ENCODE results near the gene FANCC. TPM values are rescaled to one million over a fixed set of nuclear protein-coding genes. Genes with fewer than 3 reads are reported as not detected.

Gene FANCC
- total and polyA plus RNA-seq, 2 of the 8 experiments (the other 6 are each of a cell fraction or from before 2014, with no cell fraction given): 7.8 to 15.2 TPM

GRCh38 chr9:95128177-95128524 is 189.4 kb downstream of the FANCC start:
- no peak for TF ChIP-seq GABPA (IDR thresholded peaks at IDR 0.05; ENCODE audit: borderline replicate concordance, insufficient read depth, low read length)
- no peak for TF ChIP-seq RNF2 (IDR thresholded peaks at IDR 0.05; ENCODE audit: borderline replicate concordance, low read depth, low read length, missing control alignments, poor library complexity, severe bottlenecking)
- no peak for TF ChIP-seq ASH2L (IDR thresholded peaks at IDR 0.05; ENCODE audit: low read length)
- no peak for TF ChIP-seq BACH1 (IDR thresholded peaks at IDR 0.05; ENCODE audit: low read length)
- no peak for TF ChIP-seq CHD2 (IDR thresholded peaks at IDR 0.05; ENCODE audit: low read length)
- 83% methylated on average over 4 of the region's 4 CpGs; no CpG with 5 or more reads in 1 of the 2 experiments for WGBS, 2 experiments (ENCODE audit: extremely low coverage in 1 of 2, insufficient coverage in 1 of 2, insufficient read length in 1 of 2, insufficient replicate concordance in 2 of 2, low coverage in 1 of 2, low lambda C conversion rate in 2 of 2, missing lambda C conversion rate in 1 of 2)
- Histone ChIP-seq H3K79me1 (ENCODE audit: low read depth, low read length) (no peaks in the 10 kb centered on the region), H3K27me3 (replicated peaks in 1 of 4; ENCODE audit: control insufficient read depth in 3 of 4, extremely low read depth in 1 of 4, insufficient read depth in 3 of 4, low read length in 3 of 4) (no peaks in the 10 kb centered on the region), H3K4ac (replicated peaks; ENCODE audit: insufficient read length, low read depth, low read length) (no peak overlapping the region), H3K4me3 (ENCODE audit: extremely low read depth in 1 of 4, insufficient read depth in 2 of 4, low read depth in 3 of 4, low read length in 4 of 4) (0 out of 8 replicates have a peak overlapping the region, but pooled peaks of 1 of the 4 experiments have one; percentile 58), H2BK20ac (ENCODE audit: low read length) (no peak overlapping the region), H3K18ac (ENCODE audit: extremely low read depth, low read length) (no peak overlapping the region), H3K79me2 (ENCODE audit: control insufficient read depth in 1 of 2, insufficient read depth in 2 of 2, low read length in 2 of 2) (no peaks in the 10 kb centered on the region), H3K27ac (ENCODE audit: low read depth, low read length) (no peak overlapping the region), H3K23me2 (ENCODE audit: low read depth, low read length) (no peaks in the 10 kb centered on the region), H3K9ac (replicated peaks in 1 of 4; ENCODE audit: extremely low read depth in 1 of 4, low read depth in 3 of 4, low read length in 3 of 4) (no peak overlapping the region), H3K9me3 (ENCODE audit: insufficient read depth in 2 of 2, low read depth in 1 of 2, low read length in 1 of 2) (no peaks in the 10 kb centered on the region), H2BK120ac (replicated peaks; ENCODE audit: low read depth, low read length) (no peak overlapping the region), H3K36me3 (ENCODE audit: control insufficient read depth in 2 of 4, insufficient read depth in 4 of 4, low read length in 3 of 4) (no peaks in the 10 kb centered on the region), H2AK5ac (ENCODE audit: low read depth, low read length) (no peak overlapping the region), H3K23ac (ENCODE audit: insufficient read length) (no peak overlapping the region), H3K4me2 (ENCODE audit: insufficient read depth in 1 of 2, low read depth in 2 of 2, low read length in 2 of 2) (no peak overlapping the region), H4K5ac (ENCODE audit: insufficient read length, low read depth, low read length) (no peak overlapping the region), H2BK12ac (ENCODE audit: low read depth, low read length) (no peak overlapping the region; the same call in 1 of the 2 replicates), H3K56ac (replicated peaks; ENCODE audit: insufficient read length, low read depth, low read length) (no peak overlapping the region), H4K8ac (ENCODE audit: extremely low read depth, insufficient read depth, low read length) (no peak overlapping the region), H4K20me1 (replicated peaks in 1 of 2; ENCODE audit: control insufficient read depth in 1 of 2, insufficient read depth in 2 of 2, low read length in 2 of 2) (no peaks in the 10 kb centered on the region), H3K4me1 (replicated peaks in 1 of 4; ENCODE audit: control insufficient read depth in 3 of 4, insufficient read depth in 4 of 4, low read length in 3 of 4) (peaks cover 5 to 31% (median 14%) of the 10 kb centered on the region in 4 experiments), H2BK15ac (ENCODE audit: low read length) (no peak overlapping the region), H4K91ac (replicated peaks; ENCODE audit: insufficient read length, low read length) (no peak overlapping the region), H3K14ac (ENCODE audit: insufficient read length) (no peak overlapping the region), H2AFZ (ENCODE audit: low read length) (no peak overlapping the region), H2BK5ac (ENCODE audit: low read depth, low read length) (no peak overlapping the region)
- CTCF ChIA-PET (ENCODE audit: partially characterized antibody): interaction anchor here (0.6 to 13.7 kb wide), 54 partner anchors 9 to 575 kb away, joined by 3 to 209 read pairs (median 4); partner anchors contain the start of gene PCAT7
- no peak for FAIRE-seq
- POLR2A ChIA-PET (ENCODE audit: partially characterized antibody): interaction anchor here (0.8 kb wide), 1 partner anchor 14 kb away, joined by 4 read pairs; no protein-coding TSS in a partner anchor
- no peak for DNase-seq (ENCODE audit: low read depth in 1 of 2, low spot score in 2 of 2)
